A549 (cell line): ENCODE data around the gene SRC. TPM values are rescaled to one million over a fixed set of nuclear protein-coding genes. Genes with fewer than 3 reads are reported as not detected.

Experiments used
- ATAC-seq, 2 experiments: fragments of 200-7000 bp in 1 of 2; fragments of >200 bp in 1 of 2; cut with Nextera tagmentation in 1 of 2; cut with Tn5 transposase in 1 of 2; 3 replicates each; pipeline versions ENCODE4 v1.8.0 to v1.9.1; 2018 to 2020; ENCODE audit warnings: mild to moderate bottlenecking in 1 of 2, moderate library complexity in 1 of 2
- CTCF ChIA-PET: fragments of 300-600 bp; sonication (Branson Sonifier 250); formaldehyde crosslinking; extraction: SDS; loops from one replicate; lab custom pipeline; 2021; ENCODE audit warnings: antibody characterized with exemption, inconsistent platforms; lab: Yijun Ruan, JAX
- POLR2A ChIA-PET: fragments of 350-600 bp; formaldehyde crosslinking; extraction: SDS; loops from one replicate; lab custom pipeline; 2021; ENCODE audit warnings: antibody characterized with exemption, inconsistent platforms; lab: Yijun Ruan, JAX
- DNase-seq, 2 experiments: peaks; one replicate each; pipeline versions ENCODE4 v3.0.0 to v3.0.0-alpha.2; 2011 to 2016; ENCODE audit warnings: low read depth in 1 of 2, low spot score in 1 of 2
- FAIRE-seq: peaks from 2 replicates; lab custom pipeline; 2011; peaks lifted over from hg19 to GRCh38; lab: Jason Lieb, UNC
- H3K27ac ChIP-seq, 2 experiments: fragments of >200 bp; sonication (Bioruptor Twin); formaldehyde crosslinking; 3 replicates each; pipeline ENCODE4 v1.5.1; 2016 to 2017
- H3K4me1 ChIP-seq: fragments of >200 bp; sonication (Bioruptor Twin); formaldehyde crosslinking; 3 replicates; pipeline ENCODE4 v1.6.1; 2016
- H3K4me2 ChIP-seq: fragments of >200 bp; sonication (Bioruptor Twin); formaldehyde crosslinking; 3 replicates; pipeline ENCODE4 v1.6.1; 2016
- H3K4me3 ChIP-seq: fragments of >200 bp; sonication (Bioruptor Twin); formaldehyde crosslinking; 3 replicates; pipeline ENCODE4 v1.5.1; 2016
- H3K9me3 ChIP-seq: fragments of >200 bp; sonication (Bioruptor Twin); formaldehyde crosslinking; 3 replicates; pipeline ENCODE4 v1.6.1; 2016
- CBX2 ChIP-seq: fragments of 200-600 bp; sonication (generic); IDR thresholded peaks from 2 replicates; pipeline ENCODE4 v1.6.1; 2016; ENCODE audit warnings: low read depth, mild to moderate bottlenecking, borderline replicate concordance
- CEBPB ChIP-seq, 2 experiments: fragments of >200 bp in 1 of 2; sonication (Bioruptor Twin) in 1 of 2; formaldehyde crosslinking in 1 of 2; IDR thresholded peaks; 2 replicates each; pipeline ENCODE4 v1.6.1; 2012 to 2016
- CHD2 ChIP-seq: fragments of 150-350 bp; IDR thresholded peaks from 2 replicates; pipeline ENCODE4 v1.6.1; 2014; ENCODE audit warnings: low read length; ENCODE audit not compliant: partially characterized antibody
- EHF ChIP-seq: fragments of 250-450 bp; sonication (Bioruptor Pico); IDR thresholded peaks from 2 replicates; pipeline ENCODE4 v1.5.0; 2020; ENCODE audit warnings: mild to moderate bottlenecking
- FOSL2 ChIP-seq, 2 experiments: fragments of 450-650 bp in 1 of 2; fragments of >200 bp in 1 of 2; sonication (Bioruptor Twin) in 1 of 2; formaldehyde crosslinking; IDR thresholded peaks; 2 replicates each; pipeline versions ENCODE4 v1.5.0 to v1.6.1; 2016 to 2020; ENCODE audit warnings: mild to moderate bottlenecking in 1 of 2, moderate library complexity in 1 of 2
- FOXS1 ChIP-seq: fragments of 250-450 bp; sonication (Bioruptor Pico); IDR thresholded peaks from 2 replicates; pipeline ENCODE4 v1.5.0; 2020; ENCODE audit warnings: mild to moderate bottlenecking, moderate library complexity
- HDAC2 ChIP-seq: fragments of 200-600 bp; sonication (generic); IDR thresholded peaks from 2 replicates; pipeline ENCODE4 v1.6.1; 2016
- HEYL ChIP-seq: fragments of 250-450 bp; sonication (Bioruptor Pico); IDR thresholded peaks from 2 replicates; pipeline ENCODE4 v1.8.0; 2021; ENCODE audit warnings: mild to moderate bottlenecking, moderate library complexity
- HOXA7 ChIP-seq: fragments of 250-450 bp; sonication (Bioruptor Pico); IDR thresholded peaks from 2 replicates; pipeline ENCODE4 v1.5.0; 2020; ENCODE audit warnings: mild to moderate bottlenecking, moderate library complexity
- HOXB13 ChIP-seq: fragments of 250-450 bp; sonication (Bioruptor Pico); IDR thresholded peaks from 2 replicates; pipeline ENCODE4 v1.5.0; 2020; ENCODE audit warnings: low read depth, mild to moderate bottlenecking, moderate library complexity
- JUNB ChIP-seq: fragments of >200 bp; sonication (Bioruptor Twin); formaldehyde crosslinking; IDR thresholded peaks from 2 replicates; pipeline ENCODE4 v1.6.1; 2016
- MAFK ChIP-seq: fragments of 450-650 bp; IDR thresholded peaks from 2 replicates; pipeline ENCODE4 v1.6.1; 2014; ENCODE audit not compliant: partially characterized antibody
- RARB ChIP-seq: fragments of 250-450 bp; sonication (Bioruptor Pico); IDR thresholded peaks from 2 replicates; pipeline ENCODE4 v1.8.0; 2021; ENCODE audit warnings: mild to moderate bottlenecking, moderate library complexity
- TFCP2L1 ChIP-seq: fragments of 250-450 bp; sonication (Bioruptor Pico); IDR thresholded peaks from 2 replicates; pipeline ENCODE4 v1.5.0; 2021; ENCODE audit warnings: mild to moderate bottlenecking
- TP53 ChIP-seq: fragments of 250-450 bp; sonication (Bioruptor Pico); IDR thresholded peaks from 2 replicates; pipeline ENCODE4 v1.5.0; 2021; ENCODE audit warnings: mild to moderate bottlenecking, moderate library complexity
- ZFP36 ChIP-seq: fragments of 450-650 bp; IDR thresholded peaks from 2 replicates; pipeline ENCODE4 v1.6.1; 2014; ENCODE audit warnings: borderline replicate concordance; ENCODE audit not compliant: partially characterized antibody
- ZNF302 ChIP-seq: fragments of 250-450 bp; sonication (Bioruptor Pico); IDR thresholded peaks from 2 replicates; pipeline ENCODE4 v1.9.0; 2021; ENCODE audit warnings: inconsistent platforms, mild to moderate bottlenecking, moderate library complexity
- WGBS: methylation state at CpG from one replicate; pipeline ENCODE4 v1.1.6; 2017; ENCODE audit errors: missing lambda C conversion rate; 5-methylcytosine and 5-hydroxymethylcytosine counted together
- polyA plus RNA-seq, 4 experiments: library from polyadenylated mRNA; depleted of rRNA in 3 of 4; stranded (reverse); fragments of >200 nt; fragmentation: RNase III in 1 of 4; extraction: RNeasy Plus Mini Kit Qiagen cat#74134 plus additional on column Dnase treatment in 1 of 4; gene quantifications; 2 replicates in 3 of 4; 3 replicates in 1 of 4; pipeline ENCODE4 v1.2.3, GENCODE V29; 2011 to 2017
- TF ChIP-seq, protein P1 (sequence below): fragments of 200-600 bp; sonication (generic); IDR thresholded peaks from 2 replicates; pipeline ENCODE4 v1.6.1; 2016; ENCODE audit warnings: antibody characterized with exemption, mild to moderate bottlenecking, moderate library complexity
- TF ChIP-seq, protein P2 (sequence below): fragments of >200 bp; sonication (Bioruptor Twin); formaldehyde crosslinking; IDR thresholded peaks from 3 replicates; pipeline ENCODE4 v1.6.1; 2016
- TF ChIP-seq, protein P3 (sequence below): fragments of 450-650 bp; IDR thresholded peaks from 2 replicates; pipeline ENCODE4 v1.6.1; 2014; ENCODE audit warnings: antibody characterized with exemption
- TF ChIP-seq, protein P4 (sequence below): IDR thresholded peaks from 2 replicates; pipeline ENCODE4 v1.6.1; 2012; ENCODE audit warnings: low read depth, borderline replicate concordance
- TF ChIP-seq, protein P5 (sequence below): IDR thresholded peaks from 2 replicates; pipeline ENCODE4 v1.6.1; 2012
- TF ChIP-seq, protein P6 (sequence below): fragments of 250-450 bp; sonication (Bioruptor Pico); IDR thresholded peaks from 2 replicates; pipeline ENCODE4 v1.5.0; 2020; ENCODE audit warnings: low read depth, mild to moderate bottlenecking, moderate library complexity
- TF ChIP-seq, protein P7 (sequence below): fragments of >200 bp; sonication (Bioruptor Twin); formaldehyde crosslinking; IDR thresholded peaks from 2 replicates; pipeline ENCODE4 v1.6.1; 2016
- TF ChIP-seq, protein P8 (sequence below): fragments of >200 bp; sonication (Bioruptor Twin); formaldehyde crosslinking; IDR thresholded peaks from 3 replicates; pipeline ENCODE4 v1.5.1; 2016

Gene SRC
- polyA plus RNA-seq, 2 of the 4 experiments (the other 2 are of a cell fraction) = 139 to 154 TPM

DNA sequence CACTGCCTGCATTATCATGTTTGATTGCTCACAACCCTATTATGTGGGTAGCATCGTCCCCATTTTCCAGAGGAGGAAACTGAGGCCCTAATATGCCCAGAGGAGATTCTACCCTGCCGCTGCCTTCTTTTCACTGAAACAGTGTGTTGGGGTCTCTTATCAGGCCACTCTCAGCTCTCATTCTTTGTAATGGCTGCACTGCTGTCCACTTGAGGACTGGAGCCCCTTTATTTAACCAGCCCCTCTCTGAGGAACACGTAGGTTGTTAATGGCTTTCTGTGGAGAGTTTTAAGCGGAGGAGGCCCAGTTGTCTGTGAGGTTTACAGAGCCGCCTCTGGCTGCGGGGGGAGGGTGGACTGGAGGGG, 32.5 kb downstream of the SRC start (continued):
- peak; percentile 72 for TF ChIP-seq HOXA7 (CRISPR knock-in tag)
- TF ChIP-seq, protein P1, sequence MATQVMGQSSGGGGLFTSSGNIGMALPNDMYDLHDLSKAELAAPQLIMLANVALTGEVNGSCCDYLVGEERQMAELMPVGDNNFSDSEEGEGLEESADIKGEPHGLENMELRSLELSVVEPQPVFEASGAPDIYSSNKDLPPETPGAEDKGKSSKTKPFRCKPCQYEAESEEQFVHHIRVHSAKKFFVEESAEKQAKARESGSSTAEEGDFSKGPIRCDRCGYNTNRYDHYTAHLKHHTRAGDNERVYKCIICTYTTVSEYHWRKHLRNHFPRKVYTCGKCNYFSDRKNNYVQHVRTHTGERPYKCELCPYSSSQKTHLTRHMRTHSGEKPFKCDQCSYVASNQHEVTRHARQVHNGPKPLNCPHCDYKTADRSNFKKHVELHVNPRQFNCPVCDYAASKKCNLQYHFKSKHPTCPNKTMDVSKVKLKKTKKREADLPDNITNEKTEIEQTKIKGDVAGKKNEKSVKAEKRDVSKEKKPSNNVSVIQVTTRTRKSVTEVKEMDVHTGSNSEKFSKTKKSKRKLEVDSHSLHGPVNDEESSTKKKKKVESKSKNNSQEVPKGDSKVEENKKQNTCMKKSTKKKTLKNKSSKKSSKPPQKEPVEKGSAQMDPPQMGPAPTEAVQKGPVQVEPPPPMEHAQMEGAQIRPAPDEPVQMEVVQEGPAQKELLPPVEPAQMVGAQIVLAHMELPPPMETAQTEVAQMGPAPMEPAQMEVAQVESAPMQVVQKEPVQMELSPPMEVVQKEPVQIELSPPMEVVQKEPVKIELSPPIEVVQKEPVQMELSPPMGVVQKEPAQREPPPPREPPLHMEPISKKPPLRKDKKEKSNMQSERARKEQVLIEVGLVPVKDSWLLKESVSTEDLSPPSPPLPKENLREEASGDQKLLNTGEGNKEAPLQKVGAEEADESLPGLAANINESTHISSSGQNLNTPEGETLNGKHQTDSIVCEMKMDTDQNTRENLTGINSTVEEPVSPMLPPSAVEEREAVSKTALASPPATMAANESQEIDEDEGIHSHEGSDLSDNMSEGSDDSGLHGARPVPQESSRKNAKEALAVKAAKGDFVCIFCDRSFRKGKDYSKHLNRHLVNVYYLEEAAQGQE = no peak

DNA sequence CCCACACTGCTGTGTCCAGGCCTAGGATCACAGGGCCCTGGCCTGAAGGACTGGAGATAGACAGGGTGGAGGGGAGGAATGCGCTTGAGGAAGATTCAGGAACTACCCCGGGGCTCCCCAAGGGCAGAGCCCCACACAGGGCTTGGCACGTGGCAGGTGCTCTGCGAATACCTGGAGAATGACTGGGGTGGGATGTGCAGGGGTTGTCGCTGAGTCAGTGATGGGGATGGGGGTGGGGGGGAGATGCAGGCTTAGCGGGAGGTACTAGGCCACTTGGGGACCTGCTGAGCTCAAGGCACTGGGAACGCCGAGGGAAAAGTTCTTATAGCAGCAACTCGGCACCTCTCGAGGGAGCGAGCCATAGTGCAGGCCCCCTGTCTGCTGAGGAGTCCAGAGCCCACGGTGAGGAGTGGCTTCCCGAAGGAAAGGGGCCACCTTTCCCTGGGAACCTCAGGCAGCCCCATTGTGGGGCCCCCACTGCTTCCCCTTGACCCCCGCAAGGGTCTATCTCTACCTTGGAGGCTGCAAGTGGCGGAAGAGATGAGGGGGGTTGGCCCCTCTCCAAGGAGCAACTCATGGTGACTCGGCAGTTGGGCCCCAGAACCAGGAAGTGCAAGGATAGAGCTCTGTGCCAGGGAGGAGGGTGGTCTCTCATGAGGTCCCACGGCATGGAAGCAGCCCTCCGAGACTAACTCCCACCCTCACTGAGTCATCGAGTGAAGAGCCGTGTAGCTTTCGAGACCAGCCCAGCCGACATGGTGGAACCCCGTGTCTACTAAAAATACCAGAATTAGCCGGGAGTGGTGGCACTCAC, 33.1 kb downstream of the SRC start:
- WGBS = 4% methylated on average over 21 of the region's 24 CpGs
- DNase-seq (peak; percentile 55 to 95), FAIRE-seq (no peak), ATAC-seq (peak; percentile 53 to 69)
- Histone ChIP-seq H3K9me3 (no peaks in the 10 kb centered on the region), H3K4me3 (no peak overlapping the region), H3K27ac (peak overlapping the region; percentile 96 to 98), H3K4me2 (peak overlapping the region; percentile 71), H3K4me1 (peaks cover 78% of the 10 kb centered on the region)
- ChIA-PET POLR2A (interaction anchor here (2.0 to 3.7 kb wide), 3 partner anchors 10 to 89 kb away, joined by 8 to 23 read pairs (median 10); partner anchors contain the start of genes MANBAL and SRC), CTCF (interaction anchor here (0.8 to 8.7 kb wide), 13 partner anchors 9 to 156 kb away, joined by 3 to 113 read pairs (median 3); partner anchors contain the start of gene MANBAL)
- TF ChIP-seq, protein P2, sequence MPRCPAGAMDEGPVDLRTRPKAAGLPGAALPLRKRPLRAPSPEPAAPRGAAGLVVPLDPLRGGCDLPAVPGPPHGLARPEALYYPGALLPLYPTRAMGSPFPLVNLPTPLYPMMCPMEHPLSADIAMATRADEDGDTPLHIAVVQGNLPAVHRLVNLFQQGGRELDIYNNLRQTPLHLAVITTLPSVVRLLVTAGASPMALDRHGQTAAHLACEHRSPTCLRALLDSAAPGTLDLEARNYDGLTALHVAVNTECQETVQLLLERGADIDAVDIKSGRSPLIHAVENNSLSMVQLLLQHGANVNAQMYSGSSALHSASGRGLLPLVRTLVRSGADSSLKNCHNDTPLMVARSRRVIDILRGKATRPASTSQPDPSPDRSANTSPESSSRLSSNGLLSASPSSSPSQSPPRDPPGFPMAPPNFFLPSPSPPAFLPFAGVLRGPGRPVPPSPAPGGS = no peak
- TF ChIP-seq, protein P3, sequence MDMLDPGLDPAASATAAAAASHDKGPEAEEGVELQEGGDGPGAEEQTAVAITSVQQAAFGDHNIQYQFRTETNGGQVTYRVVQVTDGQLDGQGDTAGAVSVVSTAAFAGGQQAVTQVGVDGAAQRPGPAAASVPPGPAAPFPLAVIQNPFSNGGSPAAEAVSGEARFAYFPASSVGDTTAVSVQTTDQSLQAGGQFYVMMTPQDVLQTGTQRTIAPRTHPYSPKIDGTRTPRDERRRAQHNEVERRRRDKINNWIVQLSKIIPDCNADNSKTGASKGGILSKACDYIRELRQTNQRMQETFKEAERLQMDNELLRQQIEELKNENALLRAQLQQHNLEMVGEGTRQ = no peak; the same call in 1 of the 2 replicates
- TF ChIP-seq FOXS1 (peak; percentile 40; the same call in 1 of the 2 replicates), HEYL (no peak), TFCP2L1 (peak; percentile 67), HDAC2 (no peak), FOSL2 (IDR thresholded peaks at IDR 0.05) (peak; percentile 67; the same call in 1 of the 2 replicates), FOSL2 (CRISPR knock-in tag; IDR thresholded peaks at IDR 0.05) (peak; percentile 73), MAFK (peak; percentile 97), HOXB13 (CRISPR knock-in tag) (peak; percentile 91; the same call in 1 of the 2 replicates), JUNB (peak; percentile 64; the same call in 1 of the 2 replicates), ZNF302 (CRISPR knock-in tag) (peak; percentile 26; the same call in 1 of the 2 replicates), CHD2 (no peak), TP53 (CRISPR knock-in tag) (peak; percentile 59; the same call in 1 of the 2 replicates), EHF (CRISPR knock-in tag) (peak; percentile 86; the same call in 1 of the 2 replicates), CEBPB (IDR thresholded peaks at IDR 0.05) (0 out of 4 replicates have a peak, but pooled peaks of 1 of the 2 experiments have one; percentile 30), RARB (CRISPR knock-in tag) (no peak; the same call in 1 of the 2 replicates), ZFP36 (no peak), CBX2 (no peak)
- TF ChIP-seq, protein P4, sequence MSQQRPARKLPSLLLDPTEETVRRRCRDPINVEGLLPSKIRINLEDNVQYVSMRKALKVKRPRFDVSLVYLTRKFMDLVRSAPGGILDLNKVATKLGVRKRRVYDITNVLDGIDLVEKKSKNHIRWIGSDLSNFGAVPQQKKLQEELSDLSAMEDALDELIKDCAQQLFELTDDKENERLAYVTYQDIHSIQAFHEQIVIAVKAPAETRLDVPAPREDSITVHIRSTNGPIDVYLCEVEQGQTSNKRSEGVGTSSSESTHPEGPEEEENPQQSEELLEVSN = peak; percentile 78
- TF ChIP-seq, protein P5, sequence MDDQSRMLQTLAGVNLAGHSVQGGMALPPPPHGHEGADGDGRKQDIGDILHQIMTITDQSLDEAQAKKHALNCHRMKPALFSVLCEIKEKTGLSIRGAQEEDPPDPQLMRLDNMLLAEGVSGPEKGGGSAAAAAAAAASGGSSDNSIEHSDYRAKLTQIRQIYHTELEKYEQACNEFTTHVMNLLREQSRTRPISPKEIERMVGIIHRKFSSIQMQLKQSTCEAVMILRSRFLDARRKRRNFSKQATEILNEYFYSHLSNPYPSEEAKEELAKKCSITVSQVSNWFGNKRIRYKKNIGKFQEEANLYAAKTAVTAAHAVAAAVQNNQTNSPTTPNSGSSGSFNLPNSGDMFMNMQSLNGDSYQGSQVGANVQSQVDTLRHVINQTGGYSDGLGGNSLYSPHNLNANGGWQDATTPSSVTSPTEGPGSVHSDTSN = peak; percentile 34; the same call in 1 of the 2 replicates
- TF ChIP-seq, protein P6, sequence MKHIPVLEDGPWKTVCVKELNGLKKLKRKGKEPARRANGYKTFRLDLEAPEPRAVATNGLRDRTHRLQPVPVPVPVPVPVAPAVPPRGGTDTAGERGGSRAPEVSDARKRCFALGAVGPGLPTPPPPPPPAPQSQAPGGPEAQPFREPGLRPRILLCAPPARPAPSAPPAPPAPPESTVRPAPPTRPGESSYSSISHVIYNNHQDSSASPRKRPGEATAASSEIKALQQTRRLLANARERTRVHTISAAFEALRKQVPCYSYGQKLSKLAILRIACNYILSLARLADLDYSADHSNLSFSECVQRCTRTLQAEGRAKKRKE (CRISPR knock-in tag) = peak; percentile 57
- TF ChIP-seq, protein P7, sequence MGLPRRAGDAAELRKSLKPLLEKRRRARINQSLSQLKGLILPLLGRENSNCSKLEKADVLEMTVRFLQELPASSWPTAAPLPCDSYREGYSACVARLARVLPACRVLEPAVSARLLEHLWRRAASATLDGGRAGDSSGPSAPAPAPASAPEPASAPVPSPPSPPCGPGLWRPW = no peak
- TF ChIP-seq, protein P8, sequence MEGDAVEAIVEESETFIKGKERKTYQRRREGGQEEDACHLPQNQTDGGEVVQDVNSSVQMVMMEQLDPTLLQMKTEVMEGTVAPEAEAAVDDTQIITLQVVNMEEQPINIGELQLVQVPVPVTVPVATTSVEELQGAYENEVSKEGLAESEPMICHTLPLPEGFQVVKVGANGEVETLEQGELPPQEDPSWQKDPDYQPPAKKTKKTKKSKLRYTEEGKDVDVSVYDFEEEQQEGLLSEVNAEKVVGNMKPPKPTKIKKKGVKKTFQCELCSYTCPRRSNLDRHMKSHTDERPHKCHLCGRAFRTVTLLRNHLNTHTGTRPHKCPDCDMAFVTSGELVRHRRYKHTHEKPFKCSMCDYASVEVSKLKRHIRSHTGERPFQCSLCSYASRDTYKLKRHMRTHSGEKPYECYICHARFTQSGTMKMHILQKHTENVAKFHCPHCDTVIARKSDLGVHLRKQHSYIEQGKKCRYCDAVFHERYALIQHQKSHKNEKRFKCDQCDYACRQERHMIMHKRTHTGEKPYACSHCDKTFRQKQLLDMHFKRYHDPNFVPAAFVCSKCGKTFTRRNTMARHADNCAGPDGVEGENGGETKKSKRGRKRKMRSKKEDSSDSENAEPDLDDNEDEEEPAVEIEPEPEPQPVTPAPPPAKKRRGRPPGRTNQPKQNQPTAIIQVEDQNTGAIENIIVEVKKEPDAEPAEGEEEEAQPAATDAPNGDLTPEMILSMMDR = no peak
